GM19025 (cell line): Measurements from ENCODE around the gene SYNJ2BP.

Experiments used
- ATAC-seq: cut with Tn5 transposase; IDR thresholded peaks from one replicate; pipeline ENCODE4 v1.9.1; 2021; ENCODE audit warnings: mild to moderate bottlenecking, low read depth, moderate library complexity; ENCODE audit not compliant: unreplicated experiment

Gene SYNJ2BP

DNA sequence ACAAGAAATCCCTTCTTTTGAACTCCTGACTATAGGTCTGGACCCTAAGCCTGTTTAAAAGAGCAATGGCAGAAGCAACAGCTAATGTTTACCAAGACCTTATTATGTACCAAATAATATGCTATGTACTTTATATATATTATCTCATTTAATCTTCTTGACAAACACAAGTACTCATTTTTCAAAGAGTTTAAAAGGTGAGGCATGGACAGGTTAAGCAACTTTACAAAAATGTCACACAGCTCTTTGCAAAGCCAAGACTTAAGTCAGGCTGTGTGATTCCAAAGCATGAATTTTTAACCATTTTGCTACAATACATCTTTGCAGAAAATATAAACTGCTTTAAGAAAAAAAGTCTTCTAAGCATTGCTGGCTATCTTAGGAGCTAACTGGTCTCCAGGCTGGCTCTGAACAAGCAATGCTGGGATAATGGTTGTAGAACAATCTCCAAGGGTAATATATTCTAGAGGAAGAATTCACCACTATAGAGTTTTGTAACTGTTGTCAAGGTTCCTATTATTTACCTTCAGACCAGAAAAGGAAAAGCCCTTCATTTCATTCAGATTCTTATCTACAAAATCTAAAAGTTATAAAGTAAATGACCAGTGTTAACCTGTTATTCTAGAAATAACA lies 22.1 kb downstream of the SYNJ2BP start:
- no peak for ATAC-seq

DNA sequence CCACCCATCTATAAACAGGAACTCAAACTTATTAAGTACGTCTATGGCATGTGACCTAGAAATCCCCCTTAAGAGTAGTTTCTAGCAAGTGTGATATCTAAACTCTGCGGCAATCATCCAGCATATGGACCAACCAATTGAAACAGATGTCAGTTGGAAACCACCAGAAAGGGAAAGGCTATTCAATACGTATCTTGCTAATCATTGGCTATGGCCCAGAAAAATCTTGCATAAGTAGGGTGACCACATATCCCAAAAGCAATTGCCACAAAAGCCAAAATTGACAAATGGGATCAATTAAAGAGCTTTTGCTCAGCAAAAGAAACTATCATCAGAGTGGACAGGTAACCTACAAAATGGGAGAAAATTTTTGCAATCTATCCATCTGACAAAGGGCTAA lies 24.2 kb downstream of the SYNJ2BP start:
- no peak for ATAC-seq

DNA sequence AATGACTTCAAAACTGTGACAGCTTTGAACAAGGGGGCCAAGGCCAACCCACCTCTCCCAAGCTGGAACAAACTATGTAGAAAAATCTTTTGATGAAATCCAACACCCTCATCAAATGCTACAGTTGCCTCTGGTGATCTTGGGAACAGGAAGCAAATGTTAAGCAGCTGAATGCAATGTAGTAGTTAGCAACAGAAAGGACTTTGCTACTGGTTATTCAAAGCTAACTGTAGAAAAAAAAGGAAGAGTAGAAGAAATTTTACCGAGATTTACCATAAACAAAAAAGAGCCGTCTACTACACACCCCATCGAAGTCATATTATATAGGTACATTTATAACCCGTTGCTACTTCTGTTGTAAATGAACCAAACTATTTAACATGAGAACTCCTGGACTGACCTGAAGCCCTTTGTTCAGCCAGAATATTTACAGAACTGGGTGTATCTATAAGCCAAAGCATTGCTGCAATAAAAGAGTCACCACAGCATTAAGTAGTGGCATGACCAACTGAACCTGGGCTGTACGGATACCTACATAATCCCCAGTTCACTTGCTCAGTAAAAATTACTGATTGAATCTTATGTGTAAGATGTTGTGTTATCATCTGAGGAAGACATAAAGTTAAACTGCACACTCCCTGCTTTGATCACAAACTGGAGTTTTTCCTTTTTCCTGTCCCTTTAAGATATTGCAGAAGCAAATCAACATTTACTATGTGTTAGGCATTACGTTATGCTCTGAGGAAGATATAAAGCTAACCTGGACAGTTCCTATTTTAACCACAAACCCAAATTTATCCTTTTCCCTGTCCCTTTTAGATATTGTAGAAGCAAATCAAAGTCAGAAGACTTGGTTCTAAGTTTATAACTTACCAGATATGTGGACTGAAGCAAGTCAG lies 25.1 kb downstream of the SYNJ2BP start:
- ATAC-seq = no peak

DNA sequence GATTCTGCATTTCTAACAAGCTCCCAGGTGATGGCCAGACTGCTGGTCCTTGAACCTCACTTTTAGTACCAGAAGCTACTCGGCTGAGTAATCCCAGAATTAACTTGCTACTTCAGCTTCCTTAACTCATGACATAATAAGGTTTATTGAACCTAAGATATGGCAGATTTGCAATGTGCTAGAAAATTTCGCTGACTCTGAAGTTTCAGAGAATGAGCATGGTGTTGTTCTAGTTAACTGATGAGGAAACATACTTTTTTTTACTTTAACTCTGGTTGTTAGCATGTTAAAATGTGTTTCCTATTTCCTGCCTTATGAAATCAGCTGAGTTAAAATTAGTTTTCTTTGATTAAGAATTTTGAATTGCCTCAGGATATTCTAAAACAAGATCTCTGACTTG lies 34.4 kb downstream of the SYNJ2BP start:
- ATAC-seq = no peak

DNA sequence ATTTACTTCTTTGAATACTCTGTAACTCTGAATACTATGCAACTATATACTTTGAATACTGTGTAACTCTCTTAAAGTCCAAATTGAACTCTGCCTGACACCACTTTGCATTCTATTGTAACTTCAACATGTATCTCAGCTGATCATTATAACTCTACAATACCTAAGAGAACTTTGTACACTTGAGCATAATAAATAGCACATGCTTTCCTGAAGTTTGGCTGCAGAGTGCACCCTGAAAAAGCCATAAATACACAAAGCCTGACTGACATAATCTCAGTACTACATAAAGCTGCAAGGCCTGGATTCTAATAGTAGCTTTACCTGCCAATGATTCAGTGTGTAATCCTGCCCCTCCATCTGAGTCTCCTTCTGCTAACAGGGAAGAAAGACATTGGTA lies 36.1 kb downstream of the SYNJ2BP start:
- ATAC-seq = no peak

DNA sequence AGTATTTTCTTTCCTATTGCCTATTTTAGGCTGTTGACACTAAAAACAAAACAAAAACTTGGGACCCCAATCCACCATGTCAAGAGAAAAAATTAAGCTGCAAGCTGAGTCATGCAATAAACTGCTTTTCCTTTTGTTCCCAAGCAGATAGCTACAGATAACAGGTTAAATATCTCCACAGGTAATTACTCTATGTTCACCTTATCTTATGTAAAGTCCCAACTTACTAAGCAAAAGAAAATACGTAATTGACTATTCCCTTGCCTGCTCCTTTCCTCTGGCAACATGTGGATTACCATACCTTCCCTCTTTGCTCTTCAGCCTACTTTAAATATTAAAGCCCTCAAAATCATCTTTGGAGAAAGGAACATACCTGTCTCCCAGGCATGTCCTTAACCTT lies 38.2 kb downstream of the SYNJ2BP start:
- no peak for ATAC-seq
